NOMO-1 (cell line): ENCODE measurements around the gene TTC12.
A peak's percentile ranks its signal among the peaks of the same experiment; 100 is the strongest.

Experiments
- DNase-seq, 2 experiments: peaks; one replicate each; lab custom pipeline; 2025; ENCODE audit not compliant: unreplicated experiment in 2 of 2; lab: John Stamatoyannopoulos, UW

The TTC12 gene

GRCh38 chr11:113369411-113369810 is 55.0 kb downstream of the TTC12 start:
- DNase-seq, result no peak

GRCh38 chr11:113370634-113371033 is 56.3 kb downstream of the TTC12 start:
- no peak for DNase-seq

- DNase-seq, result no peak
Observed at GRCh38 chr11:113372309-113372708, 57.9 kb downstream of the TTC12 start.

- no peak for DNase-seq
Observed at GRCh38 chr11:113373306-113373705, 58.9 kb downstream of the TTC12 start.

GRCh38 chr11:113373981-113374560 is 59.7 kb downstream of the TTC12 start:
- no peak for DNase-seq

GRCh38 chr11:113375402-113375801 is 61.0 kb downstream of the TTC12 start:
- DNase-seq, result no peak

GRCh38 chr11:113376156-113376555 is 61.8 kb downstream of the TTC12 start:
- peak; percentile 16 to 29 for DNase-seq

GRCh38 chr11:113377681-113378412 is 63.5 kb downstream of the TTC12 start:
- DNase-seq, result no peak

GRCh38 chr11:113378692-113379091 is 64.3 kb downstream of the TTC12 start:
- no peak for DNase-seq

- DNase-seq, result no peak
Observed at GRCh38 chr11:113382121-113382520, 67.7 kb downstream of the TTC12 start.

- no peak for DNase-seq
Observed at GRCh38 chr11:113384551-113384950, 70.2 kb downstream of the TTC12 start.

GRCh38 chr11:113385749-113386148 is 71.4 kb downstream of the TTC12 start:
- no peak for DNase-seq

- DNase-seq, result no peak
Observed at GRCh38 chr11:113386866-113387265, 72.5 kb downstream of the TTC12 start.

GRCh38 chr11:113387605-113388211 is 73.3 kb downstream of the TTC12 start, which contains the start of gene ANKK1:
ANKK1 (plus strand) TSS chr11:113387779; CDS start chr11:113387885, 106 bp downstream.
- DNase-seq, result no peak

GRCh38 chr11:113389272-113389671 is 74.9 kb downstream of the TTC12 start:
- DNase-seq, result no peak

GRCh38 chr11:113392236-113392921 is 78.0 kb downstream of the TTC12 start:
- DNase-seq, result no peak

GRCh38 chr11:113393501-113393985 is 79.2 kb downstream of the TTC12 start:
- DNase-seq, result no peak

- DNase-seq, result no peak
Observed at GRCh38 chr11:113394919-113395318, 80.5 kb downstream of the TTC12 start.

- DNase-seq, result no peak
Observed at GRCh38 chr11:113395782-113396336, 81.5 kb downstream of the TTC12 start.

GRCh38 chr11:113396690-113397089 is 82.3 kb downstream of the TTC12 start:
- DNase-seq, result no peak

GRCh38 chr11:113397212-113397611 is 82.8 kb downstream of the TTC12 start:
- no peak for DNase-seq
